Activated naive CD8-positive, alpha-beta T cell treated with anti-CD3 and anti-CD28 coated beads for 36 hours (primary cell): ENCODE results near the gene MOV10L1. TPM values are rescaled to one million over a fixed set of nuclear protein-coding genes. Genes with fewer than 3 reads are reported as not detected.
"Not testable (repeated sequence)": the region's sequence is repeated elsewhere in the genome, so short reads cannot be mapped to it uniquely, and the experiment has no call there.

Experiments used
- DNase-seq: peaks from one replicate; pipeline ENCODE4 v3.0.0; 2021
- H3K27ac Mint-ChIP-seq: one replicate; pipeline ENCODE4 v1.8.0; 2022; ENCODE audit warnings: mild to moderate bottlenecking, moderate library complexity, mixed read lengths
- H3K27me3 Mint-ChIP-seq: one replicate; pipeline ENCODE4 v1.8.0; 2022; ENCODE audit warnings: mild to moderate bottlenecking, mixed read lengths
- H3K36me3 Mint-ChIP-seq: one replicate; pipeline ENCODE4 v1.8.0; 2021; ENCODE audit warnings: mild to moderate bottlenecking, mixed read lengths
- H3K4me1 Mint-ChIP-seq: one replicate; pipeline ENCODE4 v1.8.0; 2021; ENCODE audit warnings: mixed read lengths
- H3K4me3 Mint-ChIP-seq: one replicate; pipeline ENCODE4 v1.8.0; 2022; ENCODE audit warnings: mild to moderate bottlenecking, moderate library complexity, mixed read lengths
- H3K9me3 Mint-ChIP-seq: one replicate; pipeline ENCODE4 v1.8.0; 2022; ENCODE audit warnings: mixed read lengths
- total RNA-seq, 2 experiments: library from RNA; stranded (reverse); gene quantifications; one replicate each; pipeline ENCODE4 v1.2.3, GENCODE V29; 2021

The MOV10L1 gene
- total RNA-seq, 2 experiments from 2014 or later: 0.14 to 0.23 TPM

GRCh38 chr22:50121202-50121740 lies 31.5 kb downstream of the MOV10L1 start:
- Mint-ChIP-seq H3K27me3 (no peaks in the 10 kb centered on the region), H3K9me3 (peaks cover 11% of the 10 kb centered on the region), H3K4me3 (no peak overlapping the region), H3K27ac (no peak overlapping the region), H3K36me3 (no peaks in the 10 kb centered on the region), H3K4me1 (no peaks in the 10 kb centered on the region)
- no peak for DNase-seq

- H3K27ac Mint-ChIP-seq: no peak overlapping the region
- peaks cover under 1% of the 10 kb centered on the region for H3K4me1 Mint-ChIP-seq
- peaks cover 11% of the 10 kb centered on the region for H3K9me3 Mint-ChIP-seq
- H3K36me3 Mint-ChIP-seq: no peaks in the 10 kb centered on the region
- H3K4me3 Mint-ChIP-seq: no peak overlapping the region
- no peaks in the 10 kb centered on the region for H3K27me3 Mint-ChIP-seq
- no peak for DNase-seq
Measured at GRCh38 chr22:50123119-50123518, 33.3 kb downstream of the MOV10L1 start.

- no peak for DNase-seq
- no peaks in the 10 kb centered on the region for H3K36me3 Mint-ChIP-seq
- no peaks in the 10 kb centered on the region for H3K27me3 Mint-ChIP-seq
- no peak overlapping the region for H3K27ac Mint-ChIP-seq
- H3K4me3 Mint-ChIP-seq: no peak overlapping the region
- peaks cover 1% of the 10 kb centered on the region for H3K4me1 Mint-ChIP-seq
- H3K9me3 Mint-ChIP-seq: peaks cover 11% of the 10 kb centered on the region
Measured at GRCh38 chr22:50125029-50125428, 35.2 kb downstream of the MOV10L1 start.

- Mint-ChIP-seq H3K27ac (no peak overlapping the region), H3K36me3 (no peaks in the 10 kb centered on the region), H3K27me3 (peaks cover 6% of the 10 kb centered on the region), H3K4me1 (peaks cover 1% of the 10 kb centered on the region), H3K4me3 (no peak overlapping the region), H3K9me3 (peaks cover 2% of the 10 kb centered on the region)
- no peak for DNase-seq
Measured at GRCh38 chr22:50129121-50129736, 39.4 kb downstream of the MOV10L1 start.

GRCh38 chr22:50131894-50132293 lies 42.1 kb downstream of the MOV10L1 start:
- Mint-ChIP-seq H3K4me1 (peaks cover 1% of the 10 kb centered on the region), H3K9me3 (no peaks in the 10 kb centered on the region), H3K27me3 (peaks cover 12% of the 10 kb centered on the region), H3K27ac (no peak overlapping the region), H3K36me3 (no peaks in the 10 kb centered on the region), H3K4me3 (no peak overlapping the region)
- DNase-seq: no peak

GRCh38 chr22:50134481-50134880 lies 44.7 kb downstream of the MOV10L1 start:
- H3K4me1 Mint-ChIP-seq: no peaks in the 10 kb centered on the region
- no peaks in the 10 kb centered on the region for H3K36me3 Mint-ChIP-seq
- no peak overlapping the region for H3K4me3 Mint-ChIP-seq
- H3K9me3 Mint-ChIP-seq: no peaks in the 10 kb centered on the region
- no peak overlapping the region for H3K27ac Mint-ChIP-seq
- peaks cover 20% of the 10 kb centered on the region for H3K27me3 Mint-ChIP-seq
- no peak for DNase-seq

- no peaks in the 10 kb centered on the region for H3K4me1 Mint-ChIP-seq
- H3K36me3 Mint-ChIP-seq: no peaks in the 10 kb centered on the region
- peaks cover 18% of the 10 kb centered on the region for H3K27me3 Mint-ChIP-seq
- no peak overlapping the region for H3K27ac Mint-ChIP-seq
- DNase-seq: no peak
- H3K9me3 Mint-ChIP-seq: no peaks in the 10 kb centered on the region
- H3K4me3 Mint-ChIP-seq: no peak overlapping the region
Measured at GRCh38 chr22:50136581-50137015, 46.8 kb downstream of the MOV10L1 start.

- not testable (repeated sequence) for H3K36me3 Mint-ChIP-seq, DNase-seq, H3K4me3 Mint-ChIP-seq, H3K27ac Mint-ChIP-seq, H3K4me1 Mint-ChIP-seq, H3K9me3 Mint-ChIP-seq
- peaks cover 18% of the 10 kb centered on the region for H3K27me3 Mint-ChIP-seq
Measured at GRCh38 chr22:50137277-50137676, 47.5 kb downstream of the MOV10L1 start.

GRCh38 chr22:50138041-50138440 lies 48.2 kb downstream of the MOV10L1 start:
- DNase-seq: no peak
- Mint-ChIP-seq H3K9me3 (no peaks in the 10 kb centered on the region), H3K4me3 (no peak overlapping the region), H3K4me1 (no peaks in the 10 kb centered on the region), H3K27ac (no peak overlapping the region), H3K36me3 (no peaks in the 10 kb centered on the region), H3K27me3 (peaks cover 18% of the 10 kb centered on the region)

GRCh38 chr22:50138988-50139387 lies 49.2 kb downstream of the MOV10L1 start:
- Mint-ChIP-seq H3K27me3 (peaks cover 18% of the 10 kb centered on the region), H3K4me1 (no peaks in the 10 kb centered on the region), H3K9me3 (no peaks in the 10 kb centered on the region), H3K27ac (no peak overlapping the region), H3K36me3 (no peaks in the 10 kb centered on the region), H3K4me3 (no peak overlapping the region)
- DNase-seq: no peak

GRCh38 chr22:50139843-50140415 lies 50.1 kb downstream of the MOV10L1 start:
- no peak for DNase-seq
- Mint-ChIP-seq H3K9me3 (no peaks in the 10 kb centered on the region), H3K27me3 (peaks cover 18% of the 10 kb centered on the region), H3K36me3 (no peaks in the 10 kb centered on the region), H3K4me3 (no peak overlapping the region), H3K4me1 (no peaks in the 10 kb centered on the region), H3K27ac (no peak overlapping the region)

GRCh38 chr22:50140615-50141014 lies 50.8 kb downstream of the MOV10L1 start:
- H3K27ac Mint-ChIP-seq: no peak overlapping the region
- H3K27me3 Mint-ChIP-seq: peaks cover 18% of the 10 kb centered on the region
- H3K4me1 Mint-ChIP-seq: no peaks in the 10 kb centered on the region
- no peaks in the 10 kb centered on the region for H3K9me3 Mint-ChIP-seq
- no peak overlapping the region for H3K4me3 Mint-ChIP-seq
- DNase-seq: no peak
- H3K36me3 Mint-ChIP-seq: no peaks in the 10 kb centered on the region

GRCh38 chr22:50141462-50141861 lies 51.7 kb downstream of the MOV10L1 start:
- no peaks in the 10 kb centered on the region for H3K36me3 Mint-ChIP-seq
- no peaks in the 10 kb centered on the region for H3K4me1 Mint-ChIP-seq
- no peaks in the 10 kb centered on the region for H3K9me3 Mint-ChIP-seq
- DNase-seq: no peak
- H3K4me3 Mint-ChIP-seq: no peak overlapping the region
- no peak overlapping the region for H3K27ac Mint-ChIP-seq
- H3K27me3 Mint-ChIP-seq: peaks cover 15% of the 10 kb centered on the region

GRCh38 chr22:50141891-50142363 lies 52.1 kb downstream of the MOV10L1 start:
- H3K36me3 Mint-ChIP-seq: no peaks in the 10 kb centered on the region
- peaks cover 12% of the 10 kb centered on the region for H3K27me3 Mint-ChIP-seq
- H3K4me1 Mint-ChIP-seq: no peaks in the 10 kb centered on the region
- no peak overlapping the region for H3K27ac Mint-ChIP-seq
- H3K9me3 Mint-ChIP-seq: no peaks in the 10 kb centered on the region
- DNase-seq: no peak
- H3K4me3 Mint-ChIP-seq: no peak overlapping the region

GRCh38 chr22:50143096-50143495 lies 53.3 kb downstream of the MOV10L1 start:
- DNase-seq: no peak
- Mint-ChIP-seq H3K27me3 (peaks cover 12% of the 10 kb centered on the region), H3K9me3 (no peaks in the 10 kb centered on the region), H3K27ac (no peak overlapping the region), H3K4me3 (no peak overlapping the region), H3K4me1 (no peaks in the 10 kb centered on the region), H3K36me3 (no peaks in the 10 kb centered on the region)
